LNCAP (cell line): ENCODE data around the gene ANKRD44.

ENCODE experiments used
- CTCF ChIP-seq: fragments of 450-650 bp; IDR thresholded peaks from 2 replicates; pipeline ENCODE4 v1.5.1; 2017; ENCODE audit warnings: mild to moderate bottlenecking

The ANKRD44 gene

GRCh38 chr2:197152451-197153228, 157.9 kb downstream of the ANKRD44 start:
- TF ChIP-seq CTCF, result no peak

GRCh38 chr2:197149546-197149945, 161.0 kb downstream of the ANKRD44 start:
- TF ChIP-seq CTCF, result no peak

- no peak for TF ChIP-seq CTCF
These were observed 162.2 kb downstream of the ANKRD44 start for GRCh38 chr2:197148401-197148800.

- no peak for TF ChIP-seq CTCF
These were observed 162.6 kb downstream of the ANKRD44 start for GRCh38 chr2:197147942-197148341.

GRCh38 chr2:197146995-197147394, 163.6 kb downstream of the ANKRD44 start:
- TF ChIP-seq CTCF, result no peak

GRCh38 chr2:197145471-197146056, 165.0 kb downstream of the ANKRD44 start:
- no peak for TF ChIP-seq CTCF

GRCh38 chr2:197144183-197144582, 166.4 kb downstream of the ANKRD44 start:
- TF ChIP-seq CTCF, result no peak
